Hepatocyte (in vitro differentiated cells): ENCODE data around the gene FPR3. TPM values are rescaled to one million over a fixed set of nuclear protein-coding genes. Genes with fewer than 3 reads are reported as not detected.
"Not testable (repeated sequence)": the region's sequence is repeated elsewhere in the genome, so short reads cannot be mapped to it uniquely, and the experiment has no call there.

Experiments used
- DNase-seq: peaks from one replicate; pipeline ENCODE4 v3.0.0-alpha.2; 2016; ENCODE audit warnings: low spot score
- H2AFZ ChIP-seq: fragments of 200-600 bp; sonication (generic); 2 replicates; pipeline ENCODE4 v1.6.0; 2016; ENCODE audit warnings: antibody characterized with exemption, mild to moderate bottlenecking
- H3K27ac ChIP-seq: fragments of 200-600 bp; sonication (generic); 2 replicates; pipeline ENCODE4 v1.5.1; 2016; ENCODE audit warnings: mild to moderate bottlenecking
- H3K27me3 ChIP-seq: fragments of 200-600 bp; sonication (generic); 2 replicates; pipeline ENCODE4 v1.6.1; 2016
- H3K36me3 ChIP-seq: fragments of 200-600 bp; sonication (generic); replicated peaks from 2 replicates; pipeline ENCODE4 v1.5.1; 2016; ENCODE audit warnings: low read depth; ENCODE audit not compliant: insufficient read depth
- H3K4me1 ChIP-seq: fragments of 200-600 bp; sonication (generic); 2 replicates; pipeline ENCODE4 v1.5.1; 2016; ENCODE audit warnings: mild to moderate bottlenecking, moderate library complexity; ENCODE audit not compliant: insufficient read depth
- H3K4me2 ChIP-seq: fragments of 200-600 bp; sonication (generic); 2 replicates; pipeline ENCODE4 v1.6.0; 2016
- H3K4me3 ChIP-seq: fragments of 200-600 bp; sonication (generic); 2 replicates; pipeline ENCODE4 v1.5.1; 2016; ENCODE audit warnings: mild to moderate bottlenecking
- H3K79me2 ChIP-seq: fragments of 200-600 bp; sonication (generic); 2 replicates; pipeline ENCODE4 v1.6.0; 2017; ENCODE audit warnings: mild to moderate bottlenecking
- H3K9me2 ChIP-seq: fragments of 200-600 bp; sonication (generic); replicated peaks from 2 replicates; pipeline ENCODE4 v1.6.0; 2017; ENCODE audit warnings: mild to moderate bottlenecking; ENCODE audit not compliant: insufficient read depth
- H3K9me3 ChIP-seq: fragments of 200-600 bp; sonication (generic); 2 replicates; pipeline ENCODE4 v1.5.1; 2016; ENCODE audit warnings: low read depth, mild to moderate bottlenecking
- H4K20me1 ChIP-seq: fragments of 200-600 bp; sonication (generic); 2 replicates; pipeline ENCODE4 v1.6.0; 2016; ENCODE audit warnings: mild to moderate bottlenecking; ENCODE audit not compliant: insufficient read depth, poor library complexity, severe bottlenecking
- CTCF ChIP-seq: fragments of 200-600 bp; sonication (generic); IDR thresholded peaks from 2 replicates; pipeline ENCODE4 v1.5.1; 2016; ENCODE audit warnings: antibody characterized with exemption, mild to moderate bottlenecking; ENCODE audit not compliant: poor library complexity
- EZH2 ChIP-seq: fragments of 200-600 bp; sonication (generic); IDR thresholded peaks from 2 replicates; pipeline ENCODE4 v1.6.1; 2016; ENCODE audit warnings: antibody characterized with exemption, mild to moderate bottlenecking, borderline replicate concordance
- EZH2phosphoT487 ChIP-seq: fragments of 200-600 bp; sonication (generic); IDR thresholded peaks from one replicate; pipeline ENCODE4 v1.6.1; 2018; ENCODE audit warnings: antibody characterized with exemption, mild to moderate bottlenecking, low read depth, moderate library complexity; ENCODE audit not compliant: unreplicated experiment, severe bottlenecking
- WGBS: methylation state at CpG from one replicate; pipeline ENCODE4 v1.1.6; 2016; ENCODE audit warnings: low lambda C conversion rate; ENCODE audit errors: missing lambda C conversion rate; 5-methylcytosine and 5-hydroxymethylcytosine counted together
- polyA plus RNA-seq: library from polyadenylated mRNA; unstranded; fragments of >200 nt; fragmentation: Nextera tagmentation; extraction: Ambion mirVana; gene quantifications from 2 replicates; pipeline ENCODE4 v1.2.1, GENCODE V29; 2016
- total RNA-seq: library from RNA; depleted of rRNA; stranded (reverse); fragments of >200 nt; gene quantifications from 2 replicates; pipeline ENCODE4 v1.2.3, GENCODE V29; 2014

Gene FPR3
- total and polyA plus RNA-seq, 2 experiments from 2014 or later, result not detected

DNA sequence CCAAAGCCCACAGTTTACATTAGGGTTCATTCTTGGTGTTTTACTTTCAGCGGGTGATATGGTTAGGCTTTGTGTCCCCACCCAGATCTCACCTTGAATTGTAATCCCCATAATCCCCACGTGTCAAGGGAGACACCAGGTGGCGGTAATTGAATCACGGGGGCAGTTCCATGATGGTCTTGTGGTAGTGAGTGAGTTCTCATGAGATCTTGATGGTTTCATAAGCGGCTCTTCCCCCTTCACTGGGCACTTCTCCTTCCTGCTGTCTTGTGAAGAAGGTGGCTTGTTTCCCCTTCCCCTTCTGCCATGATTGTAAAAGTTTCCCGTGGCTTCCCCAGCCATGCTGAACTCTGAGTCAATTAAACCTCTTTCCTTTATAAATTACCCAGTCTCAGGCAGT lies 22.0 kb upstream of the FPR3 start:
- Histone ChIP-seq H3K9me3 (no peaks in the 10 kb centered on the region), H2AFZ (no peak overlapping the region), H4K20me1 (no peaks in the 10 kb centered on the region), H3K4me2 (no peak overlapping the region), H3K79me2 (no peaks in the 10 kb centered on the region), H3K27ac (no peak overlapping the region), H3K36me3 (no peaks in the 10 kb centered on the region), H3K4me3 (no peak overlapping the region), H3K27me3 (no peaks in the 10 kb centered on the region), H3K4me1 (no peaks in the 10 kb centered on the region), H3K9me2 (no peaks in the 10 kb centered on the region)
- WGBS, result 59% methylated on average over 6 of the region's 6 CpGs
- TF ChIP-seq EZH2phosphoT487, result no peak
- no peak for TF ChIP-seq CTCF
- TF ChIP-seq EZH2, result no peak
- DNase-seq, result no peak

- H2AFZ ChIP-seq, result not testable (repeated sequence)
These were observed 18.4 kb upstream of the FPR3 start for GRCh38 chr19:51776561-51776960.

DNA sequence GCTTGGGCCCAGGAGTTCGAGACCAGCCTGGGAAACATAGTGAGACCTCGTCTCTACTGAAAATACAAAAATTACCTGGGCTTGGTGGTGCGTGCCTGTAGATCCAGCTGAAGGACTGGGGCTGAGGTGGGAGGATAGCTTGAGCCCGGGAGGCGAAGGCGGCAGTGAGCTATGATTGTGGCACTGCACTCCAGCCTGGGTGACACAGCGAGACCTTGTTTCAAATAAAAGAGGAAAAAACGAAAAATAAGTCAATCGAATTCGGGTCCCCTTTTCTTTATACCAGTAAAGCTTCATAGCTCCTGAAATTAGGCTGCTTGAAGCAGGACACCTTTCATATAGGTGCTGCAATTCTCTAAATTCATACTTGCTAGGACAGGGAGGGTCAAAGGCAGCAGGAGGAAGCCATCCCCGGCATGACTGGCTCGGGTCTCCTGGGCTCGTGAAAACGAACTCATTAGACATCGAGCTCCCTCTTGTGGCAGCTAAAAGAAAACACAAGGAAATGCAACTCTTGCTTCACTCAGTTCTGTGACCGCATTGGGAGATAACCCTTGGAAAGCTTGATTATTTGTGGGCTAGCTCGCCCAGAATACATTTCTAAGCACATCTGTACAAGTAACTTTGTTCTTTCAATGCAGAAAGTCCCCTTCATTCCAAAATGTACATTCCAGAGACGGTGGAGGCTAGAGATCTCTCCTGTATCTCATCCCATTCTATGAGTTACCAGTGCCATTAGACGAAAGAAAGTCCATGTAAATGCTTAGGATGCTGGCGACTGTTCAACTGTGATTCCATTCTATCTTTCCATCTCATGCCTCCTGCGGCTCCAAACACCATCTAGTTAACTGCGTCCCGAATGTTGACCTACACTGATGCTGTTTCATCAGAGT lies 17.1 kb upstream of the FPR3 start:
- Histone ChIP-seq H3K9me3 (no peaks in the 10 kb centered on the region), H3K9me2 (no peaks in the 10 kb centered on the region), H3K4me2 (no peak overlapping the region), H3K36me3 (no peaks in the 10 kb centered on the region), H2AFZ (no peak overlapping the region), H3K4me1 (no peaks in the 10 kb centered on the region), H3K79me2 (no peaks in the 10 kb centered on the region), H3K27ac (no peak overlapping the region), H4K20me1 (no peaks in the 10 kb centered on the region), H3K4me3 (no peak overlapping the region), H3K27me3 (peaks cover 8% of the 10 kb centered on the region)
- TF ChIP-seq EZH2phosphoT487 (no peak), CTCF (peak; percentile 84)
- WGBS, result 46% methylated on average over 23 of the region's 23 CpGs
- DNase-seq, result peak; percentile 91

More at GRCh38 chr19:51776561-51776960, 18.4 kb upstream of the FPR3 start:
- H3K9me3 ChIP-seq, H3K79me2 ChIP-seq, H3K27me3 ChIP-seq, H3K27ac ChIP-seq, DNase-seq, H4K20me1 ChIP-seq, H3K4me1 ChIP-seq, H3K36me3 ChIP-seq, H3K4me2 ChIP-seq, H3K9me2 ChIP-seq, H3K4me3 ChIP-seq: not testable (repeated sequence)
- 100% methylated on average over 1 of the region's 1 CpG for WGBS

DNA sequence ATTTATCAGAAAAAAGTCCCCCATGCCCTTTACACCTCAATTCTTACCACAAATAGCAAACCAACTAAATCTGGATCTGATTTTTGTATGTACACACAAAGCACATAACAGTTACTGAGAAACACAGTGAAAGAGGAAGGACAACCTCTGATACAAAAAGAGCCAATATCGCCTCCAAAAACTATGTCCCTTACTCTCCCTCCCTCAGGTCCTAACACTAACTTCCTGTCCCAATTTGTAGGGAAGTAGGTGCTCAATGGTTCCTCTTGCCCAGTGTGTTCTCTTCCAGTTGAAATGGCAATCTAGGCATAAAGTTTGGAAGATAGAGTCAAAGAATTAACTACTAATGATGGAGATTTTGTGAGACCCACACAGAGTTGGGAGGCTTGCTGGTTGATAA lies 15.8 kb upstream of the FPR3 start:
- no peaks in the 10 kb centered on the region for H3K9me3 ChIP-seq
- no peaks in the 10 kb centered on the region for H3K4me1 ChIP-seq
- no peaks in the 10 kb centered on the region for H3K9me2 ChIP-seq
- H3K4me3 ChIP-seq, result no peak overlapping the region
- 65% methylated on average over 1 of the region's 1 CpG for WGBS
- no peaks in the 10 kb centered on the region for H3K79me2 ChIP-seq
- no peak overlapping the region for H2AFZ ChIP-seq
- no peaks in the 10 kb centered on the region for H3K36me3 ChIP-seq
- H3K27ac ChIP-seq, result no peak overlapping the region
- no peak overlapping the region for H3K4me2 ChIP-seq
- H3K27me3 ChIP-seq, result peaks cover 8% of the 10 kb centered on the region
- DNase-seq, result no peak
- H4K20me1 ChIP-seq, result no peaks in the 10 kb centered on the region
- TF ChIP-seq EZH2, result no peak
- TF ChIP-seq CTCF, result no peak
- TF ChIP-seq EZH2phosphoT487, result no peak
